A549 (cell line): ENCODE data around the gene CAMKV. TPM values are rescaled to one million over a fixed set of nuclear protein-coding genes. Genes with fewer than 3 reads are reported as not detected.

Experiments
- ATAC-seq, 2 experiments: fragments of 200-7000 bp in 1 of 2; fragments of >200 bp in 1 of 2; cut with Nextera tagmentation in 1 of 2; cut with Tn5 transposase in 1 of 2; 3 replicates each; pipeline versions ENCODE4 v1.8.0 to v1.9.1; 2018 to 2020; ENCODE audit warnings: mild to moderate bottlenecking in 1 of 2, moderate library complexity in 1 of 2
- CTCF ChIA-PET: fragments of 300-600 bp; sonication (Branson Sonifier 250); formaldehyde crosslinking; extraction: SDS; loops from one replicate; lab custom pipeline; 2021; ENCODE audit warnings: antibody characterized with exemption, inconsistent platforms; lab: Yijun Ruan, JAX
- POLR2A ChIA-PET: fragments of 350-600 bp; formaldehyde crosslinking; extraction: SDS; loops from one replicate; lab custom pipeline; 2021; ENCODE audit warnings: antibody characterized with exemption, inconsistent platforms; lab: Yijun Ruan, JAX
- DNase-seq, 2 experiments: peaks; one replicate each; pipeline versions ENCODE4 v3.0.0 to v3.0.0-alpha.2; 2011 to 2016; ENCODE audit warnings: low read depth in 1 of 2, low spot score in 1 of 2
- FAIRE-seq: peaks from 2 replicates; lab custom pipeline; 2011; peaks lifted over from hg19 to GRCh38; lab: Jason Lieb, UNC
- H3K27ac ChIP-seq, 2 experiments: fragments of >200 bp; sonication (Bioruptor Twin); formaldehyde crosslinking; 3 replicates each; pipeline ENCODE4 v1.5.1; 2016 to 2017
- H3K4me1 ChIP-seq: fragments of >200 bp; sonication (Bioruptor Twin); formaldehyde crosslinking; 3 replicates; pipeline ENCODE4 v1.6.1; 2016
- H3K4me2 ChIP-seq: fragments of >200 bp; sonication (Bioruptor Twin); formaldehyde crosslinking; 3 replicates; pipeline ENCODE4 v1.6.1; 2016
- H3K4me3 ChIP-seq: fragments of >200 bp; sonication (Bioruptor Twin); formaldehyde crosslinking; 3 replicates; pipeline ENCODE4 v1.5.1; 2016
- H3K9me3 ChIP-seq: fragments of >200 bp; sonication (Bioruptor Twin); formaldehyde crosslinking; 3 replicates; pipeline ENCODE4 v1.6.1; 2016
- CBX2 ChIP-seq: fragments of 200-600 bp; sonication (generic); IDR thresholded peaks from 2 replicates; pipeline ENCODE4 v1.6.1; 2016; ENCODE audit warnings: low read depth, mild to moderate bottlenecking, borderline replicate concordance
- CEBPB ChIP-seq, 2 experiments: fragments of >200 bp in 1 of 2; sonication (Bioruptor Twin) in 1 of 2; formaldehyde crosslinking in 1 of 2; IDR thresholded peaks; 2 replicates each; pipeline ENCODE4 v1.6.1; 2012 to 2016
- EHMT2 ChIP-seq: fragments of 200-600 bp; sonication (generic); IDR thresholded peaks from 2 replicates; pipeline ENCODE4 v1.6.1; 2016; ENCODE audit warnings: antibody characterized with exemption, low read depth, mild to moderate bottlenecking, moderate library complexity
- HEYL ChIP-seq: fragments of 250-450 bp; sonication (Bioruptor Pico); IDR thresholded peaks from 2 replicates; pipeline ENCODE4 v1.8.0; 2021; ENCODE audit warnings: mild to moderate bottlenecking, moderate library complexity
- HOXB5 ChIP-seq: fragments of 250-450 bp; sonication (Bioruptor Pico); IDR thresholded peaks from 2 replicates; pipeline ENCODE4 v1.5.0; 2020; ENCODE audit warnings: mild to moderate bottlenecking, moderate library complexity
- JUN ChIP-seq, 2 experiments: fragments of >200 bp; sonication (Bioruptor Twin); formaldehyde crosslinking; IDR thresholded peaks; 2 replicates in 1 of 2; 3 replicates in 1 of 2; pipeline ENCODE4 v1.6.1; 2016 to 2017
- KDM5A ChIP-seq: fragments of 200-600 bp; sonication (generic); IDR thresholded peaks from 2 replicates; pipeline ENCODE4 v1.6.1; 2016; ENCODE audit warnings: antibody characterized with exemption, mild to moderate bottlenecking
- MAFK ChIP-seq: fragments of 450-650 bp; IDR thresholded peaks from 2 replicates; pipeline ENCODE4 v1.6.1; 2014; ENCODE audit not compliant: partially characterized antibody
- MAZ ChIP-seq: fragments of 150-350 bp; IDR thresholded peaks from 2 replicates; pipeline ENCODE4 v1.6.1; 2014; ENCODE audit warnings: antibody characterized with exemption, low read depth, low read length, borderline replicate concordance
- NPAS2 ChIP-seq: fragments of 250-450 bp; sonication (Bioruptor Pico); IDR thresholded peaks from 2 replicates; pipeline ENCODE4 v1.8.0; 2022; ENCODE audit warnings: mild to moderate bottlenecking, moderate library complexity, borderline replicate concordance
- POLR2AphosphoS2 ChIP-seq: conservative IDR thresholded peaks from 2 replicates; pipeline ENCODE4 v1.6.1; 2012; ENCODE audit warnings: low read length, improper control_type of control experiment, inconsistent platforms
- WGBS: methylation state at CpG from one replicate; pipeline ENCODE4 v1.1.6; 2017; ENCODE audit errors: missing lambda C conversion rate; 5-methylcytosine and 5-hydroxymethylcytosine counted together
- polyA plus RNA-seq, 4 experiments: library from polyadenylated mRNA; depleted of rRNA in 3 of 4; stranded (reverse); fragments of >200 nt; fragmentation: RNase III in 1 of 4; extraction: RNeasy Plus Mini Kit Qiagen cat#74134 plus additional on column Dnase treatment in 1 of 4; gene quantifications; 2 replicates in 3 of 4; 3 replicates in 1 of 4; pipeline ENCODE4 v1.2.3, GENCODE V29; 2011 to 2017
- TF ChIP-seq, protein P1 (sequence below): fragments of >200 bp; sonication (Bioruptor Twin); formaldehyde crosslinking; IDR thresholded peaks from 2 replicates; pipeline ENCODE4 v1.6.1; 2016
- TF ChIP-seq, protein P2 (sequence below): fragments of 150-350 bp; IDR thresholded peaks from 2 replicates; pipeline ENCODE4 v1.6.1; 2014; ENCODE audit warnings: low read depth, mild to moderate bottlenecking, low read length
- TF ChIP-seq, protein P3 (sequence below): IDR thresholded peaks from 2 replicates; pipeline ENCODE4 v1.6.1; 2012
- TF ChIP-seq, protein P4 (sequence below): fragments of 250-450 bp; sonication (Bioruptor Pico); IDR thresholded peaks from 2 replicates; pipeline ENCODE4 v1.5.0; 2020; ENCODE audit warnings: low read depth, mild to moderate bottlenecking, moderate library complexity
- TF ChIP-seq, protein P5 (sequence below): fragments of 250-450 bp; sonication (Bioruptor Pico); IDR thresholded peaks from 2 replicates; pipeline ENCODE4 v1.5.0; 2021; ENCODE audit warnings: mild to moderate bottlenecking, moderate library complexity, borderline replicate concordance

CAMKV gene
- polyA plus RNA-seq, 2 of the 4 experiments (the other 2 are of a cell fraction) = 0.31 to 0.46 TPM

DNA sequence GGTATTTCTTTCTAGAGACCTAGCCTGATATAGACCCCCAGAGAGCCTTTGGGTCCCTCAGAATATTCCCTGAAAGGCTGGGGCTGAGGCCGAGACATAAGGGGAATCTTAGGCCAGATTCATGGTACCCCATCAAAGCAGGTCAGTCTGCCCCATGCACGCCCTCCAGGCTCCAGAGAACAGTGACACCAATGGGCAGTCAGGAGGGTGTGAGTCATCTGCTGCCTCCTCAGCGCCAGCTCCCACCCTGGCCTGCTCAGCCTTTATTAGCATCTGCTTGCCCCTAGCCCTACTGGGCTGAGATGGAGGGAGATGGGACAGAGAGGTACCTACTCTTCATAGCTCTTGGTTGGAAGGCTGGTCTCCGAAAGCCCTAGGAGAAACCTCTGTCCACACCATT is 14.3 kb upstream of the CAMKV start:
- no peak overlapping the region for H3K4me2 ChIP-seq
- DNase-seq = no peak
- no peaks in the 10 kb centered on the region for H3K4me1 ChIP-seq
- 95% methylated on average over 3 of the region's 4 CpGs for WGBS
- no peak overlapping the region for H3K27ac ChIP-seq
- CTCF ChIA-PET = interaction anchor here (0.6 to 1.8 kb wide), 3 partner anchors 22 to 195 kb away, joined by 4 to 8 read pairs (median 4); no protein-coding TSS in a partner anchor
- no peaks in the 10 kb centered on the region for H3K9me3 ChIP-seq
- TF ChIP-seq NPAS2 (CRISPR knock-in tag) = no peak
- POLR2A ChIA-PET = no interaction called here
- no peak overlapping the region for H3K4me3 ChIP-seq
- ATAC-seq = no peak
- FAIRE-seq = no peak

DNA sequence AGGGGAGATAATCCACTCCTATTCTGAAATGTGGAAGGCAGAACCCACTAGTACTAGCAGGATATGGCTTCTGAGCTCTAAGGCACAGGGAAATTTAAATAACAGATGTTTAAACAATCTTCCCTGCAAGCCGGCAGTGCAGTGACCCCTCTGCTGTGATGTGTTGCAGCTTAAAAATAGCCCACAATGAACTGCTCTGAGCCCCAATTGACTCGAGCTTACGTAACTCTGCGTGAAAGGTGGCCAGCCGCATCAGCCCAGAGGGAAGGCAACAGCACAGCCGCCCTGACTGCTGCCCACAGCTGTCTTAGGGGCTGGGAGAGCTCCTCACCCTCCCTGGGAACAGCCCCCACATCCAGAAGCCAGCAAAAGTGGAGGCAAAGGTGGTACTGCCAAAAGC is 12.5 kb upstream of the CAMKV start:
- H3K4me2 ChIP-seq = no peak overlapping the region
- TF ChIP-seq, protein P1, sequence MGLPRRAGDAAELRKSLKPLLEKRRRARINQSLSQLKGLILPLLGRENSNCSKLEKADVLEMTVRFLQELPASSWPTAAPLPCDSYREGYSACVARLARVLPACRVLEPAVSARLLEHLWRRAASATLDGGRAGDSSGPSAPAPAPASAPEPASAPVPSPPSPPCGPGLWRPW = no peak
- no peak for TF ChIP-seq CBX2
- TF ChIP-seq, protein P2, sequence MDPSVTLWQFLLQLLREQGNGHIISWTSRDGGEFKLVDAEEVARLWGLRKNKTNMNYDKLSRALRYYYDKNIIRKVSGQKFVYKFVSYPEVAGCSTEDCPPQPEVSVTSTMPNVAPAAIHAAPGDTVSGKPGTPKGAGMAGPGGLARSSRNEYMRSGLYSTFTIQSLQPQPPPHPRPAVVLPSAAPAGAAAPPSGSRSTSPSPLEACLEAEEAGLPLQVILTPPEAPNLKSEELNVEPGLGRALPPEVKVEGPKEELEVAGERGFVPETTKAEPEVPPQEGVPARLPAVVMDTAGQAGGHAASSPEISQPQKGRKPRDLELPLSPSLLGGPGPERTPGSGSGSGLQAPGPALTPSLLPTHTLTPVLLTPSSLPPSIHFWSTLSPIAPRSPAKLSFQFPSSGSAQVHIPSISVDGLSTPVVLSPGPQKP = no peak
- TF ChIP-seq, protein P3, sequence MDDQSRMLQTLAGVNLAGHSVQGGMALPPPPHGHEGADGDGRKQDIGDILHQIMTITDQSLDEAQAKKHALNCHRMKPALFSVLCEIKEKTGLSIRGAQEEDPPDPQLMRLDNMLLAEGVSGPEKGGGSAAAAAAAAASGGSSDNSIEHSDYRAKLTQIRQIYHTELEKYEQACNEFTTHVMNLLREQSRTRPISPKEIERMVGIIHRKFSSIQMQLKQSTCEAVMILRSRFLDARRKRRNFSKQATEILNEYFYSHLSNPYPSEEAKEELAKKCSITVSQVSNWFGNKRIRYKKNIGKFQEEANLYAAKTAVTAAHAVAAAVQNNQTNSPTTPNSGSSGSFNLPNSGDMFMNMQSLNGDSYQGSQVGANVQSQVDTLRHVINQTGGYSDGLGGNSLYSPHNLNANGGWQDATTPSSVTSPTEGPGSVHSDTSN = no peak
- no peak for TF ChIP-seq EHMT2
- no peak for TF ChIP-seq HOXB5 (CRISPR knock-in tag)
- no peak for TF ChIP-seq HEYL
- no peak for TF ChIP-seq CEBPB (IDR thresholded peaks at IDR 0.05)
- TF ChIP-seq JUN (IDR thresholded peaks at IDR 0.05) = no peak
- ChIA-PET POLR2A (no interaction called here), CTCF (interaction anchor here (1.1 to 2.4 kb wide), 4 partner anchors 13 to 24 kb away, joined by 3 to 11 read pairs (median 4); no protein-coding TSS in a partner anchor)
- 46% methylated on average over 4 of the region's 6 CpGs for WGBS
- FAIRE-seq (no peak), ATAC-seq (no peak), DNase-seq (no peak)
- no peak overlapping the region for H3K27ac ChIP-seq
- H3K4me3 ChIP-seq = no peak overlapping the region
- H3K9me3 ChIP-seq = no peaks in the 10 kb centered on the region
- H3K4me1 ChIP-seq = no peaks in the 10 kb centered on the region

DNA sequence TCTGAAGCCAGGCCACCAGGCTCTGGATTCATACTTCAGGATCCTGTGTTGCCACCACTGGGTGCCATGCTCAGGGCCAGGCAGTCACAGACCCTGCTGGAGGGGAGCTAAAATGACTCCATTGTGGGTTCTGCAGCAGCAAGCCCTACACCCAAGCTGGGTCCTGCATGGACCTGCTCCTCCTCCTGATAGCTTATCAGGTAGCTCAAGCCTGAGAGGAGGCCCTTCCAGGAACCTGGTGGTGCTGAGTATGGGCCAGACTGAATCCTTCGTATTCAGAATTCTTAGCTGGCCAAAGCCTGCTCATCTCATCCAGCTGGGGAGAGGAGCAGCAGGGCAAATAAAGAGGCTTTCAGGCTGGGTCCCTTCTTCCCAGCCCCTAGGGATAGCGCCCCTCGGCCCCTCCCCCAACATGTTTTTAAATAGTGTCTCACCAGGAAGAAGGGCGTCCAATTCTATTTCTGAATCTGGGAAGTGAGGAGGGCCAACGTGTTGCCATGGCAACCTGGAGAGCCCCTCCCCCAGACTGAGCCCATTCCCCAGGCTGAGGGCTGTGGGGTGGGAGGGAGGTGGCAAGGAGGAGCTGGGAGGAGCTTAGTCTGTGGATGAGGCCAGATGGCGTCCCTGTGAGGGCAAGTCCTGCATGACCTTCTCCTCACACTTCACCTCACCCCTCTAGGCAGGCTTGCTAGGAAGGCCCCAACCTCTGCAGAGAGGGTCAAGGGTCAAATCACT is 11.0 kb upstream of the CAMKV start:
- ATAC-seq (0 out of 6 replicates have a peak, but pooled peaks of 1 of the 2 experiments have one; percentile 20), FAIRE-seq (no peak), DNase-seq (no peak)
- TF ChIP-seq, protein P3 = no peak
- TF ChIP-seq POLR2AphosphoS2 (no peak), MAZ (no peak), KDM5A (no peak), MAFK (no peak)
- TF ChIP-seq, protein P4, sequence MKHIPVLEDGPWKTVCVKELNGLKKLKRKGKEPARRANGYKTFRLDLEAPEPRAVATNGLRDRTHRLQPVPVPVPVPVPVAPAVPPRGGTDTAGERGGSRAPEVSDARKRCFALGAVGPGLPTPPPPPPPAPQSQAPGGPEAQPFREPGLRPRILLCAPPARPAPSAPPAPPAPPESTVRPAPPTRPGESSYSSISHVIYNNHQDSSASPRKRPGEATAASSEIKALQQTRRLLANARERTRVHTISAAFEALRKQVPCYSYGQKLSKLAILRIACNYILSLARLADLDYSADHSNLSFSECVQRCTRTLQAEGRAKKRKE (CRISPR knock-in tag) = no peak
- TF ChIP-seq, protein P5, sequence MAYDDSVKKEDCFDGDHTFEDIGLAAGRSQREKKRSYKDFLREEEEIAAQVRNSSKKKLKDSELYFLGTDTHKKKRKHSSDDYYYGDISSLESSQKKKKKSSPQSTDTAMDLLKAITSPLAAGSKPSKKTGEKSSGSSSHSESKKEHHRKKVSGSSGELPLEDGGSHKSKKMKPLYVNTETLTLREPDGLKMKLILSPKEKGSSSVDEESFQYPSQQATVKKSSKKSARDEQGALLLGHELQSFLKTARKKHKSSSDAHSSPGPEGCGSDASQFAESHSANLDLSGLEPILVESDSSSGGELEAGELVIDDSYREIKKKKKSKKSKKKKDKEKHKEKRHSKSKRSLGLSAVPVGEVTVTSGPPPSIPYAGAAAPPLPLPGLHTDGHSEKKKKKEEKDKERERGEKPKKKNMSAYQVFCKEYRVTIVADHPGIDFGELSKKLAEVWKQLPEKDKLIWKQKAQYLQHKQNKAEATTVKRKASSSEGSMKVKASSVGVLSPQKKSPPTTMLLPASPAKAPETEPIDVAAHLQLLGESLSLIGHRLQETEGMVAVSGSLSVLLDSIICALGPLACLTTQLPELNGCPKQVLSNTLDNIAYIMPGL (CRISPR knock-in tag) = no peak
- H3K27ac ChIP-seq = no peak overlapping the region
- H3K4me3 ChIP-seq = no peak overlapping the region
- no peaks in the 10 kb centered on the region for H3K4me1 ChIP-seq
- H3K4me2 ChIP-seq = no peak overlapping the region
- POLR2A ChIA-PET = no interaction called here
- H3K9me3 ChIP-seq = no peaks in the 10 kb centered on the region
- CTCF ChIA-PET = interaction anchor here (0.9 to 2.4 kb wide), 5 partner anchors 18 to 48 kb away, joined by 3 to 11 read pairs (median 4); no protein-coding TSS in a partner anchor
- 61% methylated on average over 5 of the region's 6 CpGs for WGBS
